ENCODE data around the gene PCBP3.

- TF ChIP-seq CTCF (IDR thresholded peaks at IDR 0.05) (no peak), POLR2A (IDR thresholded peaks at IDR 0.05) (no peak)
Measured at GRCh38 chr21:45848331-45848730, 204.8 kb downstream of the PCBP3 start.
